GM21360 (cell line): Measurements from ENCODE around the gene CDK11B.
A peak's percentile ranks its signal among the peaks of the same experiment; 100 is the strongest.
"Not testable (repeated sequence)": the region's sequence is repeated elsewhere in the genome, so short reads cannot be mapped to it uniquely, and the experiment has no call there.

ENCODE experiments used
- ATAC-seq: cut with Tn5 transposase; IDR thresholded peaks from one replicate; pipeline ENCODE4 v1.9.1; 2021; ENCODE audit warnings: mild to moderate bottlenecking, moderate library complexity; ENCODE audit not compliant: unreplicated experiment

CDK11B gene

DNA sequence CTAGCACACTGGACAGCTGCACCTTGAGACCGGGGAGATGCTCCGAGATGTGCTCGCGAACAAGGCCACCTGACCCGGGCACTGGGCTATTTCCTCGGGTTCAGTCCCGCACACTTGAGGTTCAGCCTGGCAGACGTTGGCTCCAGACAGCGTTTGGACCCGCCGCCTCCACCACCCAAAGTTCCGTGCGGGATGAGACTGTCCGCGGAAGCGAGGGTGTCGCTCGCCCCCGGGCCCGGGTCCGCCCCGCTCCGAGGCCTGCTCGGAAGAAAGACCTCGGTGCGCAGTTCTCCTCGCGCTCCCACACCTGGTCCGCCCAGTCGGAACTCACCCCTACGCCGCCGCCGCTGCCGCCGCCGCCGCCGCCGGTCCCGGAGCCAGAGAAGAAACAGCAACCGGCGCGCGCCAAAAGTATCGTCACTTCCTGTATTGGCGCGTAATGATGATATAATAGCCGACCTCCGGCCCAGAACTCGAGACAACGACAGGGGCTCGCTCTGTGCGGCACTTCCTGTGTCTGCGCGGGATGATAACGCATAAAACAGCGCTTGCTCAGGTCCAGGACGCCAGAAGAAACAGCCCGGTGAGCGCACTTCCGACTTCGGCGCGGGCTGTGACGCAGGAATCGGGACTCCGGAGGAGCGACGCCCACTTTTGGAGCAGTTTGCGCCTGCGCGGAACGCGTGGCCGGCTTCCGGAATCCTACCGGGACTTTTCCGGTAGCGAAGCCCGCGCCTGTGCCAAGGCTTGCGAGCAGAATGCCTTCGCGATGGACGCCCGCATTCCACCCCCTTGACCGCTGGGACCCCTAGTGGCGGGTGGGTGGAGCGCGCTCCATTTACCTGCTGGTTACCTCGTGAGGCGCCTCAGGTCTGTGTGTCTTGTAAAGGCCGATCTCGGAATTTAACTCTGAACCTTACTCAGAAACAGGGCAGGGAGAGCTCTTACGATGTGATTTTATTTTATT, at the start of gene CDK11B:
CDK11B (minus strand) TSS at position 422 of the 967 bp plus-strand sequence. CDS start 1,519 bp downstream, outside the sequence.
- ATAC-seq: peak; percentile 77

DNA sequence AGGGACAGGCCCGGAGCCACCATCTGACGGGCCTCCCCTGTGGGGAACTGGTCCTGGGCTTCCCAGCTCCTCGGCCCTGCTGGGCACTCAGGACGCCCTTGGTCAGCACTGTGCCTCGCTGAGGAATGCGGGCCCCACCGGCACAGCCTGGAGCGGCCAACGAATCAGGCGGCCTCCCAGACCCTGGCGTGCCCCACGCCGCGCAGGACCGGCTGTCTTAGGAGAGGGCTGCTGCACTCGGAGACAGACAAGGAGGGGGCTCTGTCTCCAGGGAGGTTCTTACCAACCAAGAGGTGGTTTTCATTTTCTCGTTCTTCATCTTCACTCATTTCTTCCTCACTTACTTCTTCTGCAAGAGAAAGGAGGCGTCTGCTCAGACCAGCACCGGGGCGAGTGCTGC, 49.1 kb upstream of the CDK11B start:
- not testable (repeated sequence) for ATAC-seq

DNA sequence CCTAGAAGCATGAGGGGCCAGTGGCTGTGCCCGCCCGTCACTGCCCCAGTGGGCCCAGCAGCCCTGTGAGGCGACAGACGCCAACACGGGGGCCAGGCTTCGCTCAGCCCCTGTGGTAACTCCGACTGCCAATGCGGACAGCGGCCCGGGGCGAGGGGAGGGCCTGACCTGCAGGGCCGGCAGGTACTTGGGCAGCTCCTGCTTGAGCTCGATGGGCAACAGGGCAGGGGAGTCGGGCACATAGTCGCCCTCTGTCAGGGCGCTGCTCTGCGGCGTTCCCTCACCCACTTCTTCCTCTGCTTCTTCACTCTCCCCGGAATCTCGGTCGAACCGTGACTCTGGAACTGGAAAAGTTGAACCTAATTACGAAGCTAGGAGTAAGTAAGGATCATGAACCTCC, 48.4 kb upstream of the CDK11B start:
- ATAC-seq: not testable (repeated sequence)

DNA sequence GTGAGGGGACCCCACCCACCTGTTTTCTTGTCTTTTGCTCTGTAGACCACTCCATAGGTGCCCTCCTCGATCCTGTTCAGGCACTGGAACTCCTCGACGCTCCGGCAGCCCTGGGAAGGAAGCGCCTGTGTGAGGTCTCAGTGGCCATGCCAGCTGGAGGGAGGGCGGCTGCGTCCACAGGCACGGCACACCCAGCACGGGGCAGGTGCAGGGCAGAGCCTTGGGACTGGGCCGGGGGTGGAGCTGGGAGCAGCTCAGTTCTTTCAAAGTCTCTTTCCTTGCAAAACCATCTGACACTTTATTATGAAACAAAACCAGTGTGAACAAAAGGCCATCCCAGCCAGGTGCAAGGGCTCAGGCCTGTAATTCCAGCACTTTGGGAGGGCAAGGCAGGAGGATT, 46.8 kb upstream of the CDK11B start:
- not testable (repeated sequence) for ATAC-seq

DNA sequence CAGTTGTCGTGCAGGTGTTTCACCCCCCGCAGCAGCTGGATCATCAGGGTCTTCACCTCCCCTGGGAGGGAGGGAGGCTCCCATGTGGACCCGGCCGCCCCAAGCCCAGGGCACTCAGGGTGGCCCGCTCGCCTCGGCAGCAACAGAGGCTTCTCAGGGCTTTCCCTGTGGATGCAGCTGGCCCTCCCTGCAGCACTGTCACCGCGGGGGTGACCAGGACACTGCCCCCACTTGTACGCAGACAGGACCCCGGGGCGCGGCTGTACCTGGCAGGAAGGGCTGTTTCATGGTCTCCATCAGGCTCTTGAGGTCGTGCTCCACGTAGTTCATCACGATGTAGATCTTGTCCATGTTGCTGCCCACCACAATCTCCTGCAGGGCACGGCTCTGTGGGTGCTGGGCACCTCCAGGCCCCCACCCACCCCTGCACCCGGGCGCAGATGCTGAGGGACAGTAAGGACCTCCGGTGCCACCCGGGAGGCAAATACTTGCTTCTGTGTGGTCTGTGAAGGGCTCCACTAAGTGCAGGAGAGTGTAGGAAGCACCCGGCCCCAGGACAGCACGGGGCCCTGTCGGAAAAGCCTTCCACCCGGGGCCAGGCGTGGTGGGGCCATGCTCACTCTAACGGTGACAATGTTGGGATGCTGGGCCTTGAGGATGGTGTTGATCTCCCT, 45.6 kb upstream of the CDK11B start:
- not testable (repeated sequence) for ATAC-seq

DNA sequence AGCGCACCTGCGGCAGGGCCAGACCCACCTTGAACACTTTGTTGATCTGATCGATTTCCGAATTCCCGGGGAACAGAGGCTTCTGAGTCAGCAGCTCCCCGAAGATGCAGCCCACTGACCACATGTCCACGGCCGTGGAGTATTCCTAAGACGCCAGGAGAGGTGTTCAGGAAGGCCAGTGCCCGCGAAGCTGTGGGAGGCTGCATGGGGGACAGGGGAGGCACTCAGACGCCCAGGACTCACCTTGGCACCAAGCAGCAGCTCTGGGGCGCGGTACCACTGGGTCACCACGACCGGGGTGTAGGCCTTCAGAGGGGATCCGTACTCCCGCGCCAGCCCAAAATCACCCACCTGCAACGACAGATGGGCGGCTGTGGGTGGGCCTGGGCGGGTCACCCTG, 45.0 kb upstream of the CDK11B start:
- no peak for ATAC-seq

DNA sequence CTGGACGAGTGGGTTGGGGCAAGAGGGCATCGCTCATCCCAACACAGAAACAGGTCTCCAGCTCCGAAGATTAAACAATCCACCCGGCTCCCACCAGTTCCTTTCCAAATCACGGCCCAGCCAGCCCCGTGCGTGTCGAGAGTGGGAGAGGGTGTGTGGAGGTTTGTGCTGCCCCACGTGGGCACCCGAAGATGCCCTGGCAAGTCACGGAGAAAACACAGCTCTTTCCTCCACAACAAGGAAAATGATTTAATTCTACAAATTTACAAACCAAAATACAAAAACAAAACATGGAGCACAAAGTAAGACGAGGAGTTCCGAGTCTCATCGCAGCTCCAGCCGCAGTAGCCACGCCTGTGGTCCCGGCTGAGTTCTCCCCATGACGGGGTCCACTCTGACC, 43.7 kb upstream of the CDK11B start:
- not testable (repeated sequence) for ATAC-seq

DNA sequence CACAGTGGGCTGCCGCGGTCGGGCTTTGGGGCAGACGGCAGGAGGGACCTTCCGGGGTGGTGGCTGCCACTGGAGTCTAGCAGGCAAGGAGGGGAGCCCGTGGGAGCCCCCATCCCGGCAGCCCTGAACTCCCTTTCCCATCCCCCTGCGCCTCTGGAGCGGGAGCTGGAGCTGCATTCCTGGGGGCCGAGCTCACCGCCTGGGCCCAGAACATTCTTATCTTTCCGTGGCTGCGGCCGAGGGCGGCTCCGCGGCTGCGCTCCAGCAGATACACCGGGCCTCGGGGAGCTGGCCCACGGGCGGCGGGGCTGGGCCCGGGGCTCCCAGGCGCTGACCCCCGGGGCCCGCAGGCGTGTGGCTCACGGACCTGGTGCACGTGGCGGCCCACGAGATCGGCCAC, 41.8 kb upstream of the CDK11B start:
- ATAC-seq: not testable (repeated sequence)

DNA sequence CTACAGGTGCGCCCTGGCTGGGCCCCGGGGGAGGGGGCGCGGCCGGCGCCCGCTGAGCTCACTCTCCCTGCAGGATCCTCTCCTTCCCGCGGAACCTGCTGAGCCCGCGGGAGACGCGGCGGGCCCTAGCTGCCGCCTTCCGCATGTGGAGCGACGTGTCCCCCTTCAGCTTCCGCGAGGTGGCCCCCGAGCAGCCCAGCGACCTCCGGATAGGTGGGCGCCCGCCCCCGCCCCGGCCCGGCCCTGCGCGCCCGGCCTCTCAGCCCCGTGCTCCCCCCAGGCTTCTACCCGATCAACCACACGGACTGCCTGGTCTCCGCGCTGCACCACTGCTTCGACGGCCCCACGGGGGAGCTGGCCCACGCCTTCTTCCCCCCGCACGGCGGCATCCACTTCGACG, 41.3 kb upstream of the CDK11B start:
- ATAC-seq: not testable (repeated sequence)

DNA sequence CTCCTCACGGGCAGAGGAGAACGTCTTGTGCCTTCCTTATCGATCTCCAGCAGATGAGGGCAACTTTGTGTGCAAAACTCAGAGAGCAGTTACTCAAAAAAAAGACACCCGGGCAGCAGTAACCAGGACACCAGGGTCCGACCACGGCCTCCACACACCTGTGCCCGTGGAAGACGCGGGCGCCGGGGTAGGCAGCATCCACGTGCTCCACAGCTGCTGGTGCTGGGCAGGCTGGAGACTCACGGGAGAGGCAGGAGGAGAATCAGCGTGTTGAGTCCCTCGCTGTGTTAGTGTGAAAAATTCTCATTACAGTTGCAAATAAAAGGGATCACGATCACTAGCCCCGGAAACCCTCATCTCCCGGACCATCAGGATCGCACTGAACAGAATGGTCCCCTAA, 40.3 kb upstream of the CDK11B start:
- ATAC-seq: not testable (repeated sequence)

DNA sequence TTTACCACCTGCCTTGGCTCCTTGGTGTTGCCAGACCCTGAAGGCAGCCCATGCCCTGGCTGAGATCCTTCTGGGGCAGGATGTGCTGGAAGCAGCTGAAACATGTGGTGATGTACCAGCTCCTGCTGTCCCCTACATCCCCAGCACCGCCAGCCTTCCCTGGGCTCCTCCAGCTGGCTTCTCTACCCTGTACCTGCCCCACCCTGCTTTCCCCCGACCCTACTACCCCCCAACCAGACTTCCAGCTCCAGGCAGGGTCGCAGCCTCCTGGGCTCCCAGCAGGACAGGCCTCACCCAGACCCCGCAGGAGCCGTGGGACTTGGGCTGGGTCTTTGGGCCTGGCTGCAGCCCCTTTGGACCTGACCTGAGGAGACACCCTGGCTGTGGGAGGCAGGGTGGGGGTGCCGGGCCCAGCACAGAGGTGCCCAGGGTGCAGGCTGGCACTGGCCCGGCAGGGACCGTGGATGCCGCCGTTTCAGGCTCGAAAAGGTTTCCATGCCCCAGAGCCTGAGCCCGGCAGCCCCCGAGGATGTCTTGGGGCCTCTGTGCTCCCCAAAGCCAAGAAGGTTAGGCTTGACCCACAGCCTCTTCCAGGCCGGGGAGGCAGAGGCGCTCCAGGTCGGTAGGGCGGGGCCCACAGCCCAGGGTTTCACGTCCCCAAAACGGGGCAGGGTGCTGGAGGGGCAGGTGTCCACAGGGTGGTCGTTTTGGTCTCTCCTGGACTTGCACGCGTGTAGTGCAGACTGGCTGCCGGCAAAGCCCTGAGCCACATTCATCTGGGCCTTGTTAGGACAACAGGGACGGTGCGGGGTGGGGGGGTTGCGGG, 38.8 kb upstream of the CDK11B start:
- not testable (repeated sequence) for ATAC-seq

DNA sequence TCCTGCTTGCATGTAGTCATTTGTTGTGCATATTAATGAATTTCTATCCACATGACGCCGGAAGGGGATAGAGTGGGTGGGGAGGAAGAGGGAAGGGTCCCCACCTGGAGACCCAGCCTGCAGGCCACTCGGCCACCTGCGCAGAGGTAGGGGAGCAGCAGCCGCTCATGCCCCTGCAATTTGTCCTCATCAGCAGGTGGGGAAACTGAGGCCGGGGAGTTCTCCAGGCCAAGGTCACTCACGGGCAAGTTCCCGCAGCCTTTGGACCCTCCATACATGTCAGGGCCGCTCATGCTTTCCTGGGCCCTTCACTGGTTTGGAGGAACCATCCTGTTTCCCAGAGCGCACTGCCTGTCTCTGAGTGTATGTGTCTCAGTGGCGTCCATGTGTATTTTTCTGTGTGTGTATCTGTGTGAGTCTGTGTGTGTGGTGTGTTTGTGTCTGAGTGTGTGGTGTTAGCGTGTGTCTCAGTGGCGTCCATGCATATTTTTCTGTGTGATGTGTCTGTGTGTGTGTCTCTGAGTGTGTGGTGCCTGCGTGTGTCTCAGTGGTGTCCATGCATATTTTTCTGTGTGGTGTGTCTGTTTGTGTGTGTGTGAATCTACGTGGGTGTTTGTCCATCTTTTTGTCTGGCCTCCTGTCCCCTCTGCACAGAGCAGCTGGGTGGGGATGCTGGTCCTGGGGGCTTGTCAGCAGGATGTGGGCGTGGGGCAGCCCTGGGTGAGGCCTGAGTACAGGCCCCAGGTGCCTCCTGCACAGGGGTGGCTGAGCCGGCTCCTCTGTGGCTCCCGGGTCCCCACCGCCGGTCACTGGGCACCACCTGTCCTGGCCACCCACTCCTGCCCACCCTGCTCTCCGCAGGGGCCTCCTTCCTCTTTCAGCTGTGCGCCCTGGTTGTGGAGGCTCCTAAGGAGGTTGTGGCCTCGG, 37.9 kb upstream of the CDK11B start:
- ATAC-seq: not testable (repeated sequence)

DNA sequence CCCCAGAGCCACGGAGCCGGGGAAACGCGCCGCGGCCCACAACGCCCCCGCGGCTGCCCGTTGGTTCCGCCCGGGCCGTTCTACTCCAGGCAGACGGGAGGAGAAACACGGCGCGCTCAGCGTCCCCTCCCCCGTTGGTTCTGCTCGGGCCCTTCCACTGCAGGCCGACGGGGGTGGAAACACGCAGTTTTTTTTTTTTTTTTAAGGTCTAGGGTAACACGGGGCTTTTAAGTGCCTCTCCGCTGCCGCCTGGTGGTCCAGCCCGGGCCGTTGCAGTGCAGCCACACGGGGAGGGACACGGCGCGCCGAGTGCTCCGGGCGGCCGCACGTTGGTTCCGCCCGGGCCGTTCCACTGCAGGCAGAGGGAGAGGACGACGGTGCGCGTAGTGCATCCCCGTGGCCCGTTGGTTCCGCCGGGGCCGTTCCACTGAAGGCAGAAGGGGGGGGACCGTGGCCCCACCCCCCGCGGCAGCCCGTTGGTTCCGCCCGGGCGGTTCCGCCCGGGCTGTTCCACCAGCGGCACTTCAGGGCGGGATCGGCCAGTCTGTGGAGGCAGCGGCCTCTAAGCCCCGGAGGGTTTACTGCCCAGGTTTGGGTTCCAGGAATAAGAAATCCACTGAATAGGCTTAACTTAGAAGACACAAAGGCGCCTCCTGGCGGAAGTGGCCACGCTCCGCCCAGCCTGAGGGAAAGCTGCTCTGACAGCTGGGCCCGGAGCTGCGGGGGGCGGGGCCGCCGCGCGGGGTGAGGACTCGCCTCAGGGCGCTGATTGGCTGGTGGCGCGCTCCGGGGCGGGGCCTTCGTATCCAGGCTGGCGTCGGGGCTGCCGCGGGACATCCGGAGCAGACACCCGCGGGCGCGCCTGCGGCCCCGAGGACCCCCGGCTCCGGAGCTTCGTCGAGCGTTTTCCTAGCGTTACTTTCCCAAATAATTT, 34.2 kb upstream of the CDK11B start, which contains the start of gene SLC35E2B:
SLC35E2B (minus strand) TSS at position 82 of the 934 bp plus-strand sequence. CDS start 16,096 bp downstream, outside the sequence.
- peak; percentile 71 for ATAC-seq

DNA sequence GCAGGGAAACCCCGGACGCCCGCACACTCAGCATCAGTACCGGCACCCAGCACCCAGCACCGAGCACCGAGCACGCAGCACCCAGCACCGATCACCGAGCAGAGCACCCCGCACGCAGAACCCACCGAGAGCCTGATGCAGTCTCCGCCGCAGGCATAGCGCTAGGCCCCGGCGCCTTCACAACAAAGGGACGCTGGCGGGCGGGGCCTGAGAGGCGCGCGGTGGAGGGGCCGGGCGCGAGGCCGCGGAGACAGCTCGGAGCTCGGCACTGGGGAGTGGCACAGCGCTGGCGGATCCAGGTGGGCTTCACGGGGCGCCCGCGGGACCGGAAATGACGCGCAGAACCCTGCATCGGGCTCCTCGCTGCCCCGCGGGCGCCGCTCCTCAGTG, 33.5 kb upstream of the CDK11B start:
- ATAC-seq: peak; percentile 38

DNA sequence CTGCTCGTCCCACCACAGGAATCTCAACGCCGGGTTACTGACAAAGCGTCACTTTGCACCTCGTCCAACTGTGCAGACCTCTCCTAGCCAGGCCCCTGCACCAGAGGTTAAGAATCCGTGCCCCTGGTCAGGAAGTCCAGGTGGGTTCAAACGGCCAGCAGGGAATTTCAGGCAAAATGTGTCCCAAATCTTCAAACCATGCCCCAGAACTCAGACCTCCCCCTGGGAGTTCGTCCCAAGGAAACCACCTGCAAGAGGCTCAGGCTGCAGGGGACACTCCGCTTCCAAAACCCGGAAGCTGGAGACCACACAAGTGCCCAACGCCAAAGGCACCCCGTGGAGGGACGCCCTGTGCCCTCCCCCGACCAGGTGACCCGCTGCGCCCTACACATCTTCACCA, 32.6 kb upstream of the CDK11B start:
- not testable (repeated sequence) for ATAC-seq

DNA sequence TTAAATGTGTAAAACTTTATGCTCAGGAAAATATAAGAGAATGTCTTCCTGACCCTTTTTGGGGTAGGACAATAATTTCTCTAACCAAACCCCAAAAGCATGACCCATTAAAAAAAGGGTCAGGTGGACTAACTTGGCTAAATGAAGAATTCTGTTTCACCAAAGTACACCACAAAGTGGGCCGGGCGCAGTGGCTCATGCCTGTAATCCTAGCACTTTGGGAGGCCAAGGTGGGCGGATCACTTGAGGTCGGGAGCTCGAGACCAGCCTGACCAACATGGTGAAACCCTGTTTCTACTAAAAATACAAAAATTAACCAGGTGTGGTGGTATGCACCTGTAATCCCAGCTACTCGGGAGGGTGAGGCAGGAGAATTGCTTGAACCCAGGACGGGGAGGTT, 30.7 kb upstream of the CDK11B start:
- ATAC-seq: not testable (repeated sequence)

DNA sequence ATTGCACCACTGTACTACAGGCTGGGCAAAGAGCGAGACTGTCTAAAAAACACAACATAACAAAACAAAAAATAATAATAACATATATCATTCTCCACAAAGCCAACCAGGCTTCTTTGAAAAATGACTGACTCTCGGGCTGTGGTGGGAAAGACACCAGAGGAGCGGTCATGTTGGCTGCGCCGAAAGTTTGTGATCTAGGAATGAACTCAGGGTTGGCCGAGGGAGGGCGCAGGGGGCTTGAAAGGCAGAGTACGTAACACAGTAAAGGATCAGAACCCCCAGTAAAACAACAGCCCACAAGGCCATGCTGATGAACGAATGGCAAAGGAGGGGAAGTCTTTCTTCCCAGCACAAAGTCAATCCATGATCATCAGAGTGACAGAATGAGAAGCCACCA, 29.0 kb upstream of the CDK11B start:
- no peak for ATAC-seq

DNA sequence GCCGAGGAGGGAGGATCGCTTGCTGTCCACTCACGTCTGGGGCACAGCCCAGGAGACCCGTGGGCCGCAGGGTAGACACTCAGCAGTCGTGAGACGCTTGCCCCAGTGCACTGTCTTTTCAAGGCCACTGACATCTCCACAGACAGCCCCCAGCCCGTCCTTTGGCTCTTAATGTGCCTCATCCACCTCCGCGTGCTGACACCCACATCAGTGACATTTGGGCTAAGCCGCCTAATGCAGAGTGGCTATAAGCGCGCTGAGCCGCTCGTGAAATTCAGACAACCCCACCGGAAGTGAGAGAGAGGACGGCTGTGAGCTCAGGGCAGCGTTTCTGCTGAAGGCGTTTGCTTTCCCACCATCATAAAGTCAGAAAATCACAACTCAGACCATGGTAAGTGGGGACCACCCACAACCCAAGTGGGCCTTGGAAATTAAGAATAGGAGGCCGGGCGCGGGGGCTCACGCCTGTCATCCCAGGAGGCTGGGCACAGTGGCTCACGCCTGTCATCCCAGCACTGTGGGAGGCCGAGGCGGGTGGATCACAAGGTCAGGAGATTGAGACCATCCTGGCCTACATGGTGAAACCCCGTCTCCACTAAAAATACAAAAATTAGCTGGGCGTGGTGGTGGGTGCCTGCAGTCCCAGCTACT, 25.4 kb upstream of the CDK11B start:
- no peak for ATAC-seq
